SHP77 treated with DMSO at 0.1 percent for 48 hours (cell line): ENCODE data around the gene PADI1.

Experiments used
- DNase-seq: peaks from one replicate; lab custom pipeline; 2025; lab: John Stamatoyannopoulos, UW

The PADI1 gene

DNA sequence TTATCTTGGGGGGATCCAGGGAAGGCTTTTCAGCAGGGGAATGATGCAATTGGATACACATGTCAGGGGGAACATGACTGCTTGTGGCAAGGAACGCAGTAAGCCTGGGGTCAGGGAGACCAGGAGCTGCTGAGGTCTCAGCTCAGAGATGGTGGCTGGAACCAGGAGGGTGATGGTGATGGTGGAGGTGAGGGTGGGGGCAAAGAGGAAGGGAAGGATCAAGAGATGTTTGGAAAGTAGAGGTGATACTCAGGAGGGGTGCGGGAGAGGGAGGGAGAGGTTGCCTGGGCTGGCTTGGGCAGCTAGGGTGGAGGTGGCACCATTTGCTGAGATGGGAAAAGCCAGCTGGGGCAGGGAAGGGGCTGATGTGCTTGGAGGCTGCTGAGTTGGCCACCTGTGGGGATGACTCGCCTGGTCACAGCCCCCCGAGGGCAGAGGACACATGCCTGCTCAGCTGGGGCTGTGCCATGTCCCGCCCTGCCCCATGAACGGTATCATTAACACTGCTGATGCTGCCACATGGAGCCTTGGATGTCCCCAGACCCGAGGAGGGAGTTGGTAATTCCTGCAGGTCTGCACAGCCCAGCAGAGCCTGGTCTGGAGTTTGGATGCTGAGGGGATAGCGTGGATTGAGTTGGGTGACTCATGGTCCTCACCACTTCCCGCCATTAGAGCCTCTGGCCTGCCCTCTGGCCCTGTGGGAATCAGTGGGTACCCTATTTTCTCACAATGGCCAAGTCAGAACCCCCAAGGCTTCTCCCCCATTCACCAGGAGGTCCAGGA, 6.3 kb upstream of the PADI1 start:
- no peak for DNase-seq

DNA sequence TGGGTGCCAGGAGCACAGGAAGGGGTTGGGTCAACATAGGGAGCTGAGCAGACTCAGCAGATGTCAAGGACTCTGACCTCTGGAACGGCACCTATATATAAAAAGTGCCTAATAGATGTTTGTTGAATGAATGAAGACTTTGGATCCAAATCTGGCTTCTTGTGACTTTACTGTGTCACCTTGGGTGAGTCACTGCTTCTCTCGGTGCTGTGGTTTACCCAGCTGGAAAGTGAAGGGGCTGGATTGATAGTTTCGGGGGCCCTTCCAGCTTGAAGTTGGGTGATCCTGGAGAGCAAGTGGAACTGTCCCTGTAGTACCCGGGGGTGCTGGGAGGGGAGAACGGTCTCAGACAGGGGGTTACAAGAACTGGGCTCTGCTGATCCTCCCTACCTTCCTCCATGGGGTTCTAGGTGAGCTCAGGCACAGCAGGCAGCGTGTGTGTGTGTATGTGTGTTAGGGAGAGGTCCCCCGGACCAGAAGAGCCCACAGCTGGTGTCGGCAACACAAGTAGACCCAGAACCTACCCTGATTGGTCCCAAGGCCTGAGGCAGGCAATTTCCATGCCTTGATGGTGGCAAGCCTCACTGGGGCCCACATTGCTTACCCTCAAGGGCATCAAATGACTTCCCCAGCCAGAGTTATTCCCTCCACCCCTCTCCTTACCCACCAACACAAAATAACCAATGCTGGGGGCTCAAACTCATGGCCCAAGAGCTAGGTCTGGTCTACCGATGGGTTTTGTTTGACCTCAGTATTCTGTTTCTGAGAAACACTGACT, 5.5 kb upstream of the PADI1 start:
- no peak for DNase-seq

GRCh38 chr1:17200246-17200645, 4.7 kb upstream of the PADI1 start:
- DNase-seq: no peak

DNA sequence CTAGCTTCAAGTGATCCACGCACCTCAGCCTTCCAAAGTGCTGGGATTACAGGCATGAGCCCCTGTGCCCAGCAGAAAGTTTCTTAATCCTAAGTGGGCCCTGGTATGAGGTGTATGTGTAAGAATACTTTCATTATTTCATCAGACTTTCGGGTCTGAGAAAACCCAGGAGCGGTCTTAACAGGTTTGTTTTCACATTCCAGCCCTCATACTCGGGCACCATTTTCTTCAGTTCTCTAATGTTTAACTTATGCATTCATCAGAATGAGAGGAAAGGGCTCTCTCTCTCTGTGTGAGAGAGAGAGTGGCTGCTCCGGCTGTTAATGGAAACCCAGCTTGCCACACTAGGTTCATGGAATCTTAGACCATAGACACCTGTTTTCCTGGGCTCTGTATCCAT, 4.2 kb upstream of the PADI1 start:
- no peak for DNase-seq

- DNase-seq: no peak
Measured at GRCh38 chr1:17201201-17202021, 3.5 kb upstream of the PADI1 start.

- no peak for DNase-seq
Measured at GRCh38 chr1:17205652-17206051, 724 bp downstream of the PADI1 start.

DNA sequence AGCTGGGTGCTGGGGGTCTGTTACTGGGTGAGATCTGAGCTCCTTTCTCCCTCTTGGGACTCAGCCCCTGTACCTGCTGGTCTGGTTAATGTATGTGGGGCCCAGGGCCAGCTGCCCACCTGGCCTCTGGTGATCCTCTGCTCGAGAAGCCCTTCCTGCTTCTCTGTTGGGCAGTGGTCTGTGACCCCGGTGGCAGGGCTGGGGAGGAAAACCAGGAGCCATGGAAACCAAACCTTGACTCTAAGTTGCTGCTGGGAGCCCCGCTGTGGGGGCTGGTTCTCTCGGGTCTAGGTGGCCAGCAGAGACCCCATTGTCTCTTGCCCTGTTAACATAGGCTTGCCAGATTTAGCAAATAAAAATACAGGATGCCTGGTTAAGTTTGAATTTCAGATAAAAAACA, 1.3 kb downstream of the PADI1 start:
- no peak for DNase-seq

DNA sequence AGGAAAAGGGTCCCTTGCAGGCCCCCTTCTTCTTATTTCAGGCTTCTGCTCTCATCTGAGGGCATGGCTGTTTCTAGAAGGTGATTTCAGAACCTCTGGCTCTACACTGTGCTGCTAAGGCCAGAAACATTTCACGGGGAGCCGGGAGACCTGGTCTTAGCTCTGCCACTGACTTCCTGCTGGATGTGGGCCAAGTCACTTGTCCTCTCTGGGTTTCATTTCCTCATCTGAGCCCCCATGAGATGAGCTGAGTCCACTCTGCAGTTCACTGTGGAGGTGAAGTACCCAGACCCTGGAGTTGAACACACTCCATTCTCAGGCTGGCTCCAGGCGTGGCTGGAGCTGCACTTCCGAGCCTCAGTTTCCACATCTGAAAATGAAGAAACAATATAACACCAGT, 2.1 kb downstream of the PADI1 start:
- DNase-seq: no peak

GRCh38 chr1:17207540-17207939, 2.6 kb downstream of the PADI1 start:
- DNase-seq: no peak

GRCh38 chr1:17207966-17208418, 3.1 kb downstream of the PADI1 start:
- DNase-seq: no peak

GRCh38 chr1:17208546-17208945, 3.6 kb downstream of the PADI1 start:
- DNase-seq: no peak

DNA sequence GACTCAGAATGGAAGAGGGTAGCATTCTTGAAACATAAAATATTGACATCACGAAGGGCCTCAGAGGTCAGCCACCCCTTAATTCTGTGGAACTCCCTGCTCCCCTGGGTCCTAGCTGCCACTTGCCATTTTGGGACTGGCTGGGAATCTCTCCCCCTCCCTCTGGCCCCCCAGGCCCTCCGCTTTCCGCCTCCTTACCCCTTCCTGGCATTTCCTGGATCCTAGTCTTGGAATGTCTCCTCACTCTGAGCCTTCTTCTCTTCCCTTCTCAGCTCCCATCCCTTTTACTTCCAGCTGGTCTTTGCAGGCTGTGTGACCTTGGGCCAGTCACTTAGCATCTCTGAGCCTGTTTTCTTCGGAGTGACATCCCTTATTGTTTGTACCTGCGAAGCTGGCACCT, 4.5 kb downstream of the PADI1 start:
- no peak for DNase-seq

DNA sequence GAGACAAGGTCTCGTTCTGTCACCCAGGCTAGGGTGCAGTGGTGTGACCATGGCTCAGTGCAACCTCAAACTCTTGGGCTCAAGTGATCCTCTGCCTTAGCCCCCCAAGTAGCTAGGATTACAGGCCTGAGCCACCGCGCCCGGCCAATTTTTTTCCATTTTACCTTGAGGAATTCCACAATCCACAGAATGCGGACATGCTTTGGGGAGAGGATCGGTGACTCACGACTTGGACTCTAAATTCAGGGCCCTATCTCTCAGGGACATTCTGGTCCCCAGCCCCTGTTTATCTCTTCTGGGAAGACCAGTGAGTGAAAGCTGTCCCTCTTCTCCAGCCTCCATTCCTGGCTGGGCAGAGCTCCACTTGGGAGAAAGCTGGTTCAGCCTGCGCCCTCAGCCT, 5.2 kb downstream of the PADI1 start:
- no peak for DNase-seq

GRCh38 chr1:17211377-17211776, 6.4 kb downstream of the PADI1 start:
- DNase-seq: no peak

GRCh38 chr1:17212009-17212408, 7.1 kb downstream of the PADI1 start:
- no peak for DNase-seq

DNA sequence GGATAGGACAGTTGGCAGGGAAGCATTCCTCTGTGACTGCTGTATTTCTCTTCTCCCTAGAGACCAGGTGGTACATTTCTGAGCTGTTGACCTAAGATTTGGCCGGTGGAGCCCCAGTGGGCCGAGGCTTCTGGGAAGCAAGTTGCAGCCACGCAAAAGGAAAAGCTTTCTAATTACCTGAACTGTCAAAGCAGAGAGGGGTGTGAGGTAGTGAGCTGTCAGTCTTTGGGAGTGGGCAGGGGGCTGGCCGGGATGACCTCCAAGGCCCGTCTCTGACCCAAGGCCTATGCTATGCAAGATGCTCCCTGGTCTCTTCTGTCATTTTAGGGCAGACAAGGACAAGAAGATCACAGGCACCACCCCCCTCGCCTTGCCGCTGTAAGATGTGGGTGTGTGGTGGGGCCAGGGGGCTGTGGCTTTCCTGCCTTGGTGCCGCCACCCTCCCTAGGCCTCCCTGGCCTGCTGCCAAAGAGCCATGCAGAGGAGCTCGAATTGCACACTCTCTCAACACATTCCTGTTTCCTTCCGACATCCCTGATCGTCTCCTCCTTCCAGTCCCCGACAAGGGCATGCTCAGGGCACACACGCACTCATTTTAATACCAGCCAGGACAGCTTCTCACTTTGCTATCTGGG, 7.7 kb downstream of the PADI1 start:
- no peak for DNase-seq

- DNase-seq: no peak
Measured at GRCh38 chr1:17213148-17213781, 8.3 kb downstream of the PADI1 start.

- no peak for DNase-seq
Measured at GRCh38 chr1:17213782-17214148, 8.8 kb downstream of the PADI1 start.

DNA sequence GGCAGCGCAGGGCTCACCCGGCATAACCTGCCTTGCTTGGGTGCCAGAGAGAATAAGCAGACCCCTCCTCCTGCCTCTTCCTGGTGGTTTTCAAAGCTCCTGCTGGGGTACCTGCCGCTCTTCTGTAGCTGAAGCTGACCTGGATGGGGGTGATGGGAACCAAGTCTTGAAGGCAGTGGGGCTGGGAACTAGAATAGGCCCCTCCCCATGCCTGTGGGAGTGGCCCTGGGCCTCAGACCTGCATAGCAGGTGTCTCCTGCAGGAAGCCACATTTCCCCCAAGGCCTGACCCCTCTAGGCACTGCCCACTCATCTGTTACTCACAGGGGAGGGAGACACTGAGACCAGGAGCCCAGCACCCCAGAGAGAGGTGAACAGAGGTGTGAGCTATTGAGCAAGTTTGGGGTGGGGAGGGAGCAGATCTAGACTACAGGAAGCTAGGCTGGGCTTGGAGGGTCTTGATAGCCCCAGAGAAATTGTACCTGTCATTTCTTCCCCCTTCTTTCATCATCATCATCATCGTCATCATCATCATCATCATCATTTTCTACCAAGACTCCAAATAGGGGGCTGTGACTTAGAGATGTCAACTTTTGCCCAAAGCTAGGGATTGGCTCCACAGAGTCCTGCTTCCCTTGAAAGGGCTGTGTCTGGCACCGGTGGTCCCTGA, 10.1 kb downstream of the PADI1 start:
- no peak for DNase-seq

GRCh38 chr1:17215545-17215890, 10.6 kb downstream of the PADI1 start:
- DNase-seq: no peak

DNA sequence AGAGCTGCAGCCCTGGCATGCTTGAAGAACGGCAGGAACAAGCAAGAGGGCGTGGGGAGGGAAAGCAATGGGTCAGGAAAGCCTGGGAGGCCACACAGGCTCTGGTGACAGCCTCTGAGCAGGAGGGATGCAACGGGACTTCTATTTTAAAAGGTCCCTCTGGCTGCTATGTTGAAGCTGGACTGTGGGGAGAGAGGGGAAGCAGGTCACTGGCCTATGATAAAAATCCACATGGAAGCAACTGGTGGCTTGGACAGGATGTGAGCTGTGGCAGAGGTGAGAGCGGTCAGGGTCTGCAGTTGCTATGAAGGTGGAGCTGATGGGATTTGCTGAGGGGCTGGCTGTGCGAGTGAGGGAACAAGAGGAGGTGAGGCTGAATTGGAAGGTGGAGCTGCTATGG, 11.2 kb downstream of the PADI1 start:
- DNase-seq: no peak
